MCF 10A (cell line): ENCODE measurements around the gene TAGLN3. TPM values are rescaled to one million over a fixed set of nuclear protein-coding genes. Genes with fewer than 3 reads are reported as not detected.

ENCODE experiments used
- BruUV-seq: library from RNA; stranded (reverse); fragments of 400-500 nt; replicated peaks from 2 replicates; lab custom pipeline; 2021; lab: Mats Ljungman, UMichigan
- CTCF ChIA-PET: fragments of 300-600 bp; sonication (Branson Sonifier 250); formaldehyde crosslinking; extraction: SDS; loops from one replicate; lab custom pipeline; 2021; ENCODE audit warnings: antibody characterized with exemption, inconsistent platforms; lab: Yijun Ruan, JAX
- POLR2A ChIA-PET: fragments of 300-600, 350-650 bp; sonication (Branson Sonifier 250); formaldehyde crosslinking; extraction: SDS; loops from one replicate; lab custom pipeline; 2020; ENCODE audit warnings: antibody characterized with exemption, inconsistent platforms; lab: Yijun Ruan, JAX
- DNase-seq: peaks from one replicate; pipeline ENCODE4 v3.0.0-alpha.2; 2018; ENCODE audit not compliant: unreplicated experiment
- H3K27ac Mint-ChIP-seq: one replicate; pipeline ENCODE4 v1.8.0; 2022; ENCODE audit warnings: mild to moderate bottlenecking, low read depth, mixed read lengths; ENCODE audit not compliant: unreplicated experiment
- H3K27me3 Mint-ChIP-seq: one replicate; pipeline ENCODE4 v1.8.0; 2022; ENCODE audit warnings: mixed read lengths; ENCODE audit not compliant: insufficient read depth, unreplicated experiment
- H3K36me3 Mint-ChIP-seq: one replicate; pipeline ENCODE4 v1.8.0; 2022; ENCODE audit warnings: mild to moderate bottlenecking, moderate library complexity, mixed read lengths; ENCODE audit not compliant: insufficient read depth, unreplicated experiment
- H3K4me1 Mint-ChIP-seq: one replicate; pipeline ENCODE4 v1.8.0; 2022; ENCODE audit warnings: mixed read lengths; ENCODE audit not compliant: insufficient read depth, unreplicated experiment
- H3K4me3 Mint-ChIP-seq: one replicate; pipeline ENCODE4 v1.8.0; 2022; ENCODE audit warnings: mild to moderate bottlenecking, moderate library complexity, mixed read lengths; ENCODE audit not compliant: unreplicated experiment
- H3K9me3 Mint-ChIP-seq: one replicate; pipeline ENCODE4 v1.8.0; 2022; ENCODE audit warnings: mixed read lengths; ENCODE audit not compliant: unreplicated experiment
- CTCF ChIP-seq: fragments of 200-600 bp; IDR thresholded peaks from one replicate; pipeline ENCODE4 v1.8.0; 2022; ENCODE audit warnings: antibody characterized with exemption, mild to moderate bottlenecking; ENCODE audit not compliant: unreplicated experiment
- intact Hi-C: fragments of 100-400 bp; cut with micrococcal nuclease; formaldehyde crosslinking; loops from 2 replicates; pipeline ENCODE4 v1.14.1; 2022
- total RNA-seq: library from RNA; stranded (reverse); gene quantifications from 2 replicates; pipeline ENCODE4 v1.2.3, GENCODE V29; 2022

The TAGLN3 gene
- total RNA-seq, 1 experiment from 2014 or later: not detected

GRCh38 chr3:111968319-111969054, 30.2 kb upstream of the TAGLN3 start:
- H3K36me3 Mint-ChIP-seq: peaks cover 100% of the 10 kb centered on the region
- no peak overlapping the region for H3K4me3 Mint-ChIP-seq
- DNase-seq: no peak
- POLR2A ChIA-PET: interaction anchor here (0.5 to 4.1 kb wide), 16 partner anchors 10 to 377 kb away, joined by 3 to 20 read pairs (median 5); partner anchors contain the start of gene ABHD10
- no peaks in the 10 kb centered on the region for H3K9me3 Mint-ChIP-seq
- no peak overlapping the region for H3K27ac Mint-ChIP-seq
- intact Hi-C loops: loop anchor here (5.0 kb wide), 1 partner anchor 391 kb away; no protein-coding TSS in a partner anchor
- no TSS peak for BruUV-seq
- CTCF ChIA-PET: interaction anchor here (0.6 to 14.3 kb wide), 47 partner anchors 8 to 744 kb away, joined by 3 to 278 read pairs (median 4); partner anchors contain the start of genes ABHD10 and PHLDB2
- H3K4me1 Mint-ChIP-seq: peaks cover 11% of the 10 kb centered on the region
- TF ChIP-seq CTCF: no peak
- H3K27me3 Mint-ChIP-seq: no peaks in the 10 kb centered on the region

- POLR2A ChIA-PET: interaction anchor here (0.6 to 2.0 kb wide), 3 partner anchors 48 to 253 kb away, joined by 3 to 5 read pairs (median 3); no protein-coding TSS in a partner anchor
- no peak overlapping the region for H3K4me3 Mint-ChIP-seq
- no peak overlapping the region for H3K27ac Mint-ChIP-seq
- H3K36me3 Mint-ChIP-seq: peaks cover 99% of the 10 kb centered on the region
- intact Hi-C loops: no loop called here
- BruUV-seq: no TSS peak
- peaks cover 11% of the 10 kb centered on the region for H3K4me1 Mint-ChIP-seq
- H3K27me3 Mint-ChIP-seq: no peaks in the 10 kb centered on the region
- TF ChIP-seq CTCF: no peak
- H3K9me3 Mint-ChIP-seq: no peaks in the 10 kb centered on the region
- DNase-seq: no peak
- CTCF ChIA-PET: interaction anchor here (0.5 to 14.3 kb wide), 8 partner anchors 19 to 253 kb away, joined by 3 to 278 read pairs (median 4); no protein-coding TSS in a partner anchor
Measured at GRCh38 chr3:111970376-111970775, 28.3 kb upstream of the TAGLN3 start.

GRCh38 chr3:111971533-111972130, 27.1 kb upstream of the TAGLN3 start:
- H3K27me3 Mint-ChIP-seq: no peaks in the 10 kb centered on the region
- H3K27ac Mint-ChIP-seq: no peak overlapping the region
- H3K4me3 Mint-ChIP-seq: no peak overlapping the region
- intact Hi-C loops: no loop called here
- CTCF ChIA-PET: interaction anchor here (0.6 to 14.3 kb wide), 9 partner anchors 18 to 394 kb away, joined by 3 to 278 read pairs (median 3); no protein-coding TSS in a partner anchor
- no peaks in the 10 kb centered on the region for H3K9me3 Mint-ChIP-seq
- DNase-seq: no peak
- POLR2A ChIA-PET: interaction anchor here (1.6 kb wide), 1 partner anchor 111 kb away, joined by 3 read pairs; no protein-coding TSS in a partner anchor
- peaks cover 99% of the 10 kb centered on the region for H3K36me3 Mint-ChIP-seq
- no peak for TF ChIP-seq CTCF
- no TSS peak for BruUV-seq
- peaks cover 11% of the 10 kb centered on the region for H3K4me1 Mint-ChIP-seq

- Mint-ChIP-seq H3K36me3 (peaks cover 91% of the 10 kb centered on the region), H3K4me3 (no peak overlapping the region), H3K9me3 (no peaks in the 10 kb centered on the region), H3K4me1 (peaks cover under 1% of the 10 kb centered on the region), H3K27me3 (no peaks in the 10 kb centered on the region), H3K27ac (no peak overlapping the region)
- POLR2A ChIA-PET: no interaction called here
- no peak for DNase-seq
- CTCF ChIA-PET: interaction anchor here (0.8 to 14.3 kb wide), 2 partner anchors 108 to 255 kb away, joined by 3 to 278 read pairs; no protein-coding TSS in a partner anchor
- intact Hi-C loops: no loop called here
- no TSS peak for BruUV-seq
- TF ChIP-seq CTCF: no peak
Measured at GRCh38 chr3:111972891-111973290, 25.8 kb upstream of the TAGLN3 start.
